Right lobe of liver (tissue), 4 donors: Measurements from ENCODE around the gene ADIRF.

Experiments used
- CTCF ChIP-seq, 4 donors: fragments of 200-600 bp in 3 of 4; fragments of 450-650 bp in 1 of 4; IDR thresholded peaks; one replicate each; pipeline versions ENCODE4 v1.5.1 to v1.8.0; 2016 to 2022; ENCODE audit warnings: antibody characterized with exemption in 4 of 4, mild to moderate bottlenecking in 2 of 4
- POLR2A ChIP-seq: fragments of 450-650 bp; IDR thresholded peaks from one replicate; pipeline ENCODE4 v1.6.1; 2017; ENCODE audit warnings: antibody characterized with exemption, mild to moderate bottlenecking
- donor health status: DM: no; HTN: no; CAD: no.
- donor health status: DM: no; HTN: no; CAD: no.
- donor health status: DM: no; HTN: yes; CAD: no.

DNA sequence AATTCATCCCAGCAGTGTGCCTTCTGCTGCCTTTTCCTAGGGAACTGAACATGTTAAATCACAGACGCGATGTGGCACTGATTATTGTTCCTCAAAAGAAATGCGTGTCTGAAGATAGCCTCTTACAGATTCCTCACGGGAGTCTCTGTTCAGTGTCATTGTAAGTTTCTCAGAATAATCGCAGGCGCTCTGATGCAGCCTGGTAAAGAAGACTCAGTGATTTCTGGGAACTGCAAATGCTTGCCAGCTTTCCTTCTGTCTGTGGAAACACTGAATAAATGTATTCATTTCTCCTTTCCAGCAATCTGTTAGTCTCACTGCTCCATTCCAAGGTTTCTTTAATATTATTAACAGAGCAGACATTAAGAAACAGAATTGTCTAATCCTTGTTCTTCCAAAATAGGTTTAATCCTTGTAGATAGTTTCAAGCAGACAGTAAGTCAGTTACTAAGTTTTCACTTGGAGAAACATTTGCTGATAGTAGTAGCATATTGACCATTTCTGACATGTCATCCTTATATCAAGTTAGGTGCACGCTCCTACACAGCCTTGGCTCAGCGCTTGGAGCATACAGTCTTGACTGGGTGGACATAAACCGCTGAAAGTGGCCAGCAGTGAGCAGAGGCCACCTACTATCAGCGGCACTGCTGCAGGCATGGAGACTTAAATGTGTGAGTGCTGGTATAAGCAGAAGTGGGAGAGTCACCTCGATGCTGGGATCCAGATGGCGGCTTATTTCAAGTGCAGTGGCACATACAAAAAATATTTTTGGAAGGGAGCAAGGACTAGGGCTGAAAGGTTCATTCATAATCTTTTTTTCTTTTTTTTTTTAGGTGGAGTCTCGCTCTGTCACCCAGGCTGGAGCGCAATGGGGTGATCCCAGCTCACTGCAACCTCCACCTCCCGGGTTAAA, 38.6 kb upstream of the ADIRF start:
- TF ChIP-seq CTCF (IDR thresholded peaks at IDR 0.05), result no peak
- no peak for TF ChIP-seq POLR2A
